HG03097 (cell line): ENCODE results near the gene SCLT1.

Experiments used
- ATAC-seq: cut with Tn5 transposase; IDR thresholded peaks from one replicate; pipeline ENCODE4 v1.9.1; 2021; ENCODE audit not compliant: unreplicated experiment, low FRiP score

Gene SCLT1

DNA sequence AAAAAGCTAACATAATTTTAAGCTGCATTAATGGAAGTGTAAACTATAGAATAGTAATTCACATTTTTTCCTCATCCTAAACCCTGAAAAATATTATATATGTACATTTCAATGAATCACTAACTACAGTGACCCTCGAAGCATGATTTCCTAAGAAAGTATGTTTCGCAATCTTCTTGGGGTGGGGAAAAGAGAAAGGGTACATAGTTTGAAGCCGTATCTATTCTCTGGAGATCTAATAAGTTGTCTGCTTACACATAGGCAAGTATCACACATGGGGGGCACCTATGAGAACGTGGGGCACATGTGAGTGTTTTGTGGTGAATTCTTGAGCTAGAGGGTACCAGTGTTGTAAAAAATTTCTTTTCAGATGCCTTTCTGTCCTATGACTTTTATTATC is 212.7 kb downstream of the SCLT1 start:
- no peak for ATAC-seq

DNA sequence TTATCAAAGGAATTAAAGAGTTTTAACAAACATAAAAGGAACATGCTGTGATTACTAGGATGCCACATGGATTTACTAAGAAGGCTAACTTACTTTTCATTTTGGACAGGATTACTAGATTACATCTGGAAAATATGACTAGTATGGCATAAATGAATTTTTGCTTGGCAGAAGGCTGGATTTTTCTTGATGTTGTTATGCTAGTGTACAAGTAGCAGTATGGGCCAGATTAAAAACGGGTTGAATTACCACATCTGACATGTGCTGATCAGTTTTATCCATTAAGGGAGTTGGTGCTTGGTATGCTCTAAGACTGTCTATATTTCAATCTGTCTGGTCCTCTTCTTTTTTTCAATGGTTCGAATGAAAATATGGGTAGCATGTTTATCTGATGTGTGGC is 213.4 kb downstream of the SCLT1 start:
- no peak for ATAC-seq

DNA sequence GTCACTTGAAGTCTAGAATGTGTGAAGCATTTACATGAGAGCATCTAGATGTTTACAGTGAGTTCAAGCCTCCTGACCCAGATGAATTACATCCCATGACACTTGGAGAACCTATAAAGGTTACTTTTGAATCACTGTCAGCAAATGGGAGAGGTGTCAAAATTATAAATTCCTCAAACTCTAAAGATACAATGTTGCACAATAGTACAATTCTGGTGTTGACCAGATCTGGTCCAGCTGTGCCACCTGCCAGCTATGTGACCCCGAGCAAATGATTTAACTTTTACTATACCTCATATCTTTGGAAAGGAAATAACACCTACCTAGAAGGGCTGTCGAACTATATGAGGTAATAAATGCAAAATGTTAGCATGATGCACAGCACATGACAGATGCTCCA is 214.1 kb downstream of the SCLT1 start:
- ATAC-seq: no peak

DNA sequence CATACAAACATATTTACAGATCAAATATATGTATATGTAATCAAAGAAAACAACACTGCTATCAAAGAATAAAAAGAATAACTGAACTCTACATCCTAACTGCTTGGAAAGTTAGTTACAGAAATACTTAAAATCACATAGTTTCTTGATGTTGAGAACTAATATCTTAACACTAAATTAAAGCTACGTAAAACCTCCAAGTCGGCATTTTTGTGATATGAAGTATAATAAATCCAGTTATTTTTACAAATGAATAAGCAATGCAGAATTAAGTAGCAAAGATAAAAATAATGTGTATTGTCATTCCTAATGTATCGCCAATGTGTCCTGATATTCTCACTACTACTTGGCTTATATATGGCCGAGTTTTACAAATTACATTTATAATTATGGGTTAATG is 215.4 kb downstream of the SCLT1 start:
- no peak for ATAC-seq

DNA sequence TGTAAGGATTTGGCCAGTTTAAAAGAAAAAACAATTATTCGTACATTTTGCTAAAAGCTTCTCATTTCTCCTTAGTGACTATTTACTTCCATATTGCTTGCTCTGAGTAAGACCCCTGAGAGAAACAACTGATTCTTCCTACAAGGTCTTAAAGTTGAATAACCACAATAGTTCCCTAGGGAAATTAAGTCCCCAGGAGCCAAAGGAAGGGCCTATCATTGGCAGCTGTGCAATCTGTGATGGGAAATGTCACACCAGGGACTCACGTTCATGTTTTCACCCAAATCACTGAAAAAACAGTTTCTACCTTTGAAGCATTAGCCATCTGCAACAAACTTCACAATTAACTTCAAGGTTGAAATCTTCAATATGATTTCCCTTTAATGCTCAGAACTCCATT is 217.1 kb downstream of the SCLT1 start:
- no peak for ATAC-seq

DNA sequence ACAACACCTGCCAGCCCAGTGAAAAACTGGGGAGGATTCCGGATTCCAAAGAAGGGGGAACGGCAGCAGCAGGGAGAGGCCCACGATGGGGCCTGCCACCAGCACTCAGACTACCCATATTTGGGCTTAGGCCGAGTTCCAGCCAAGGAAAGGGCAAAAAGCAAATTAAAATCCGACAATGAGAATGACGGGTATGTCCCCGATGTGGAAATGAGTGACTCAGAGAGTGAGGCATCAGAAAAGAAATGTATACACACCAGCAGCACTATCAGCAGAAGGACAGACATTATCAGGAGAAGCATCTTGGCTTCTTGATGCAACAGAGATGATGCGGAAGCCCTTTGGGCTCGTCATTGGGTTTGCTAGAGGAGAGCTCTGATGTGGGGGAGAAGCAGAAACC is 221.4 kb downstream of the SCLT1 start:
- no peak for ATAC-seq

DNA sequence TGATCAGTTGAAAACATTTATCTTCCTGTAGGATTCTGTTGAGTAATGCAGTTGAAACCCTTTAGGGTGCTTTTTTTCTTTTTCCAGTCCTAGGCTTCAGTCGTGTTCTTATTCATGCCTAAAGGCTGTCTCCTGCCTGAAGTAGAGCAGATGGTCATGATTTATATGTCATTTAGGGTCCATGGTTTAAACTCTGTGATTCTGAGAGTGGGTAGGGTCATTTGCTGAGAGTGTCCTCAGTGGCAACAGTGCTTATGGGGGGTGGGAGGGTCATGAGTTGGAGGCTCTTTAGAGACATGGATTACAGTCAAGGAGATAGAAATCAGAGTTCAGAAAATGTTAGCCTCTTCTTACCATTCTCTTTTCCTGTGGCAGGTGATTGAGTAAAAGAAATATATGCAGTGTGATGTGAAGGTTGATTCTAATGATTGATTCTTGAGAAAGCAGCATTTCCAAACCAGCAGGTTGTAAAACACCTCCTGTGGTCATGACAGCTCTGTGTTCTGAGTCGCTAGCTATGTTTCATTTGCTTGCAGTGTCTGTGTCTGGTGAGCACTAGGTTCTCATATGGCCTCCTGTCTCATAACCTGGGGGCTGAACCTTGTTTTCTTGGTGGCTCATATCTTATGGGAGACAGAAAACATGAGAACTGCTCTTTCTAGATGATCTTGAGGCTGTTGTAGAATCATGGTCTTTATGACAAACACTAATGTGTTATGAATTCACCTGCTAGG is 223.4 kb downstream of the SCLT1 start:
- no peak for ATAC-seq

DNA sequence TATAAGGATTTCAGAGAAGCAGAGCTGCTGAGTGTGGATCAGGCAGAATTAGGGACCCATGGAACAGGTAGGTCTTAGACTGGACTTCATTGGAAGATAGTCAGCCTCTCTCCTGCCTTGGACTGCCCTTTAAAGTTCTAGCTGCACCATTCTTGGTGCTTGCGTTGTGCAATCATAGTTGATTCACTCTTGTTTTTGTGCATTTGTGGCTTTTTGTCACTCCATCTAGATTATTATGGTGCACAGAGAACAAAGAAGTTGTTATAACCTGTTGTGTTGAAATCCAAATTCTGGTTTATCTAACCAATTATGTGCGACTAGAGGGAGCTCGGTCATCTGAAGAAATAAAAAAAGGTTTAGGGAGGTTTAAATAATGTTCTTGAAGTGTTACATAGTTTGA is 224.6 kb downstream of the SCLT1 start:
- no peak for ATAC-seq

DNA sequence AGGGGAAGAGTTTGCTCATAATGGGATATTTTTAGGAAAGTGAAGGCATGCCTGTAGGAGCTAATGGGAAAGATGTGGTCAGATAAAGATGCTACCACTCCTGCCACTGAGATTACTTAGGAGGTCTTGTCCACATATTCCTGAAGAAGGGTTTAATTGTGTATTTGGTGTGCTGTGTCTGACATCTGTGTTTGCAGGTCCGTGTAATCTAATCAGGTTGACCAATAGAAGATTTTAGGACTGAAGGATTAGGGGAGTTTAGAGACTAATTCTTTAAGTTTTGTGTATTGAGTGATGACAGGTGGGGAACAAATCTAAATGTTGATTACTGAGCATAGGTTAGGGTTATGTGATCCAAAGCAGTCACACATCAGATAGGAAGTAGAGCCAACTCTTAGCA is 226.6 kb downstream of the SCLT1 start:
- ATAC-seq: no peak

DNA sequence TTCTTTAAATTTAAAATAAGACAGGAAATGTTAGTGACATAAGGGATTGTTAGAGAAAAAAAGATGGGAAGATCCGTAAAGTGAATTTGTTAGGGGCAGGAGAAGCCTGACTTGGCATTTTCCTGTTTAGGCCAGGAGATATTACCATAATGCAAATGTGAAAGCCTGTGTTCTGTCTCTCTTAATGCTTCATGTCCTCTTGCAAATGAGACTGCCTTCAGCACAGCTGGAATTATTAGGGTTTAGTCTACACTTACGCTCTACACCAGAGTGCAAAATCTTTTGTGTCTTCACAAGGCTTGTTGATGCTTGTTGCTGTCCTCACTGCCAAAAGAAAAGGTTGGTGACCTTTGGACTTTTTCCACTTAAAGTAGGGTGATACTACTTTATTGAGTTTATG is 227.1 kb downstream of the SCLT1 start:
- no peak for ATAC-seq

DNA sequence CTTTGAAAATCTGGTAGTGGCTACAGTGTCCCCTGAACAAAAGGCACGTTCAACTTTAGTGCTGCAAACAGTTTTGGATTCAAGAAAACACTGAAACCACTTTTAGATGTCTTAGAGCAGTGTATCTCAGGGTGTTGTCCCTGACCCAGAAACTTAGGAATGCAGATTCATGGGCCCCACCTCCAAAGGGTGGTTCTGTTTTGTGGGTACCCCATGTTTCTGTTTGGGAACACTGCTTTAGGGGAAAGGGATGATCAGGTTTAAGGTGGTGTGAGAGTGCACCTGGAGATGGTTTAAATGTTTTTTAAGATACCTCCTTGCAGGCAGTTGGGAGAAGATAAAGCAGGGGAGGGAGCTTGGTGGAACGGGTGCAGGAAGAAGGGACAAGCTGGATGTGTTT is 228.2 kb downstream of the SCLT1 start:
- ATAC-seq: no peak

DNA sequence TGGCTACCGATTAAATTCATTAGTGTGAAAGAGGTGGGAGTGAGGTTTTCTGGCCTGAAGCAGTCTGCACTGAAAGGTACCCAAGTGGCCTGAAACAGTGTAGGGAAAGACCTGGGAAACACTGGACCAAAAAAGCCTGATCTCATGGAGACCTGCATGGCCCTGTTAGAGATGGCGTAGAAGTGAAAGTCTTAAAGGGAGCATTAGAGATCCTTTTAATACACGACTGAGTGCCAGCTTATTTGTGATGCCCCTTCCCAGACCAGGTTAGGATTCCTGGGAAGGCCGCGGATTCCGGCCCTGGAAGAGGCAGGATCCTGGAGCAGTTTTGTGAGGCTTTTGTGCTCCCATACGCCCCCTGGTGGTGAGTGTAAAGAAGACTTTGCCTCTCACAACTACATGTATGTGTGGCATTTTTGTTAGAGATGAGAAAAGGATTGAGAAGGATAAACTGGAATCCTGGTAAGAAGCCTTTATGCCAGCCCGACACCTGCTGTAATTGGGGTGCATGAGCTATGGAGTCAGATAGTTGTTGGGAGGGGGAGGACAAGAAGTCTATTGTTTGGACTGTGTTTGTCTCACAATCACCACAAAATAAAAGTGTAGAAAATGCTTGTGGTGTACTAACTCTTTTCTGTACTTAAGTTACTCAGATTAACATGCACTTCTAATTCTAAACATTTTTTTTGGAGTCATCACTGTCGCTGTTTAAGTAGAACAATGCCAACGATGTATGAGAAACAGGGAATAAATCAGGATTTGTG is 229.8 kb downstream of the SCLT1 start:
- no peak for ATAC-seq

DNA sequence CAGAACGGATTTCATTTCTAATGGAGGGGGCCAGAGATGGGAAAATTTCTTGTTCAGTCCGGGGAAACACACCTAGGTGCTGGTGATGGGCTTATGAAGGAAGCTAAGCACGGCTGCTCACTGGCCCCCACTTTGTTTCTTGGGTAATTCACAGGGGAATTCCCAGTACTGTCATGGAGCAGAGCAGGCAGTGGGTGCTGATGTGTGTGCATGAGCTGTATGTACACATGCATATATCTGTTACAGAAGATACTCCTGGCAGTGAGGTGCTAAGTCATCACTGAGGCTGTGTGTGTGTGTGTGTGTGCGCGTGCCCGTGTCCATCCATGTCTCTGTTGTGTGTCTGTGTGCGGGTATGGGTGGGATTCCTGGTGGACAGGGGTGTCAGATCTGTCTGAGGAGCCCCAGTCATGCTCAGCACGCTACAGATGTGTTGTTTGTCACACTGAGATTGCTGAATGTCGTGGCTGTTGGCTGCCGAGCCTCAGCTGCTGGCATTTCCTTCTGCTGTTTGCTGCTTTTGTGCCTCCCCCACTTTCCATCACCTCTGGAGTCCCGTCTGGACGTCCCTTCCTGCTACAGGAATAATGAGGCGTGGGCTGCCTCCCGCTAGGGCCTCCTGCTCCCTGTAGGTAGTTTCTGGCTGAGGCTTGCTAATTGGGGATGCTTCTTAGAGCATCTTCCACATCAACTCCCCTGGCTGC is 230.6 kb downstream of the SCLT1 start:
- peak; percentile 42 for ATAC-seq

DNA sequence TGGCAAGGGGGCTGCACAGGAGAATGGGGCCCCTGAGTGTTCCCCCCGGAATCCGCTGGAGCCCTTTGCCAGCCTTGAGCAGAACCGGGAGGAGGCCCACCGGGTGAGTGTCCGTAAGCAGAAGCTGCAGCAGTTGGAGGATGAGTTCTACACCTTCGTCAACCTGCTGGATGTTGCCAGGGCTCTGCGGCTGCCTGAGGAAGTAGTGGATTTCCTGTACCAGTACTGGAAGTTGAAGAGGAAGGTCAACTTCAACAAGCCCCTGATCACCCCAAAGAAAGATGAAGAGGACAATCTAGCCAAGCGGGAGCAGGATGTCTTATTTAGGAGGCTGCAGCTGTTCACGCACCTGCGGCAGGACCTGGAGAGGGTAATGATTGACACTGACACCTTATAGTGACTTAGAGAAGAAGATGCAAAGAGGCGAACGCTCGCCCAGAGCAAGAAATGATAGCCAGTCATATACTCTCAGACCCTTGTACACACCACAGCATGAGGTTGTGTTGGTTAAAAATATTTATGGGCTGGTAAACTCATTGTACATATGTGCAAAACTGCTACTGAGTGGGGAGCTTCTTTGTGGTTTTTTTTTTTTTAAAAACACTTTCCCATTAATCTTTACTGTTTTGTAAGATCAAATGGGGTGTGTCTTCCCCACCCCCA is 231.4 kb downstream of the SCLT1 start:
- no peak for ATAC-seq

DNA sequence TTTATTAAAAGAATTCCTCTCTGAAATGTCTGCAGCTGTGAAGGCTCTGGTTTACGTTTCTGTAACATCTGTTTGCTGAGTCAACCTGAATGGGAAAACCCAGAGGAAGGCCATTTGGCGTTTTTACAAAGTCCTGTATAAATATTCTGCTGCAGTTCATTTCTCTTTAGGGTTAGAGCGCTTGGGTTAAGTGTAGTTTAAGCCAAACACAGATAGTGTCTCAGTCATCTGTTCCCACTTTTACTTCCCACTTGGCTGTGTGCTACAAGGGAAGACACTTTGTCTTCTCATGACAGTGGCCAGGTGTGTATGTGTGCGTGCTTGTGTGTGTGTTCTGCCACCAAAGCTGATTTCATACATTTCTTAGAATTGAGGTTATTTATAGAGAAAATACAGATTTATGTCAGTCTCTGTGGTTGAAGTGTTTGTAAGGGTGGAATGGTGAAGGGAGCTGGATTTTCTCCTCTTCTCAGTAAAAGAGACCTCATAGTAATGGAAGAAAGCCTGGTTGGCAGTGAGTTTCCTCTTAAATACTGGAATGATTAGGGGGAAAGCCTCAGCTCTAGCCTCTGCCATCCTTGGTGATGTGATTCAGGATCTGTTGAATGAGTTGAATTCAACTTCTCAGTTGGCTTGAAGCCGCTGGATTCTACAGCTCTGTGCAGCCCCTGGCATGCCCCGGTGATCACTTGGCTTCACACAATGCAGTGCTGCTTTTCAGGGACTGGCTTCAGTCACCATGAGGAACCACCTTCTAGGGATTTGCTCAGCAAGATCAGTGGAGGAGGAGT is 233.3 kb downstream of the SCLT1 start:
- no peak for ATAC-seq

DNA sequence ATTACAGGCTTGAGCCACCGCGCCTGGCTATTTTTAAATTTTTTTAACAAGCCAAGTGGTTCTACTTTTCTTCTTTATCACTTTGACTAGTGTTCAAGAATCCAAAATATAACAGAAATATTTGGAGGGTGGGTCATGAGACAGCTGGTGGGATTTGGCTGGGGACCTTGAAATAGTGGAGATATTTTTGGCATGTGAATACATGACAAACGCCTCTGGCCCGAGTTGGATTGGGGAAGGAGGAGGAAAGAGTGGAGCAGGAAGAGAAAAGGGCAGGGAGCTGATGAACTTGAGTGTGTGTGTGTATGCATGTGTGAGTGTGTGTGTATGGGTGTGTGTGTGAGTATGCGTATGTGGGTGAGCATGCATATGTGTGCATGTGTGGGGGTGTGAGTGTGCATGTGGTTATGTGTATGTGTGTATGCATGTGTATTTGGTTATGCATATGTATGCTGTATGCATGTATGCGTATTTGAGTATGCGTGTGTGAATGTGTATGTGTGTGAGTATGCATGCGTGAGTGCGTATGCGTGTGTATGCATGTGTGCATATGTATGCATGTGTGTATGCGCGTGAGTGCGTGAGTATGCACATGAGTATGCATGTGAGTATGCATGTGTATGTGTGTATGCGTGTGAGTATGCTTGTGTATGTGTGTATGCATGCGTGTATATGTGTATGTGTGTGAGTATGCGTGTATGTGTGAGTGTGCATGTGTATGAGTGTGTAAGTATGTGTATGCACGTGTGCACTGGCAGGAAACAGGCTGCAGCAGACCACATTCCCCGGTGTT is 234.3 kb downstream of the SCLT1 start:
- no peak for ATAC-seq

DNA sequence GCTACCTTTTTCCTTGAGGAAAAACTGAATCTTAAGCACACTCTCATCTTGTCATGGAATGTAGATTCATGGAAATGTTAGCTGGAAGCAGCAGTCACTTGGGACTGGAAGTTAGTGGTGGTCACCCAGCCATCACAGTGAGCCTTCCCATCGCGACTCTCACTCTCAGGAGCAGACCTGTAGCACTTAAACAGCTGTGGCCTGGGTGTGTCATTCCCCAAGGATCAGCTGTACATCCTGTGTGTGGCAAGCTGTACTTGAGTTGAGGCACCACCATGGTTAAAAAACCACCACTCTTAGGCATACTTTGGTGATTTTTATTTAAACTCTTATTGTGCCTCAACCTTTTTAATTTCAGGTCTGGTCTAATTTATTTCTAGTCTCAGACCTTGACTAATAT is 237.1 kb downstream of the SCLT1 start:
- ATAC-seq: no peak

DNA sequence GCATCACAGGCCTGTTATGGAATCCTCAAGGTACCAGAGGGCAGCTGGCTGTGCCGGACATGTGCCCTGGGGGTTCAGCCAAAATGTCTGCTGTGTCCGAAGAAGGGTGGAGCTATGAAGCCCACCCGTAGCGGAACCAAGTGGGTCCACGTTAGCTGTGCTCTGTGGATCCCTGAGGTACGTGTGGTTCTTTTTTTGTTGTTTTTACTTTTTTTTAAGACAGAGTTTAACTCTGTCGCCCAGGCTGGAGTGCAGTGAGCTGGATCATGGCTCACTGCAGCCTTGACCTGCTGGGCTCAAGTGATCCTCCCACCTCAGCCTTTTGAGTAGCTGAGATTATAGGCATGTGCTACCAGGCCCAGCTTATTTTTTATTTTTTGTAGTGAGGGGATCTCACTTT is 237.7 kb downstream of the SCLT1 start:
- ATAC-seq: no peak

DNA sequence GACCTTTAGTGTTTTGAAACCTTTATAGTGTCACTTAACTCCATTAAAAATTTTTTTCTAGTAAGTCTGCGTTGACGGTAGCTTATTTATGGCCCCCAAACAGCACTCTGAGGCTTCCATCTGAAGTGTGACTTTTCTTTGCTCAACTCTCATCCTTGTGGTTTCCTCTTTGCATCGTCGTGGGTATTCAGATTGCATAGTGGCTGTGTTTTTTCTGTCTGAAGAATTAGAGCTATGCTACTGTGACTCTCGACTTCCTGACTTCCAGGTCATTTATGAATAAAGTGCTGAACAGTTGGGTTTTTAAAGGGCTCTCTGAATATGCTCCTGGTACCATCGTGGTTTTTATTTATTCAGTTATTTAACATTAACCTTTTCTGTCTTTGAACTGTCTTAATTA is 238.9 kb downstream of the SCLT1 start:
- ATAC-seq: peak; percentile 67

DNA sequence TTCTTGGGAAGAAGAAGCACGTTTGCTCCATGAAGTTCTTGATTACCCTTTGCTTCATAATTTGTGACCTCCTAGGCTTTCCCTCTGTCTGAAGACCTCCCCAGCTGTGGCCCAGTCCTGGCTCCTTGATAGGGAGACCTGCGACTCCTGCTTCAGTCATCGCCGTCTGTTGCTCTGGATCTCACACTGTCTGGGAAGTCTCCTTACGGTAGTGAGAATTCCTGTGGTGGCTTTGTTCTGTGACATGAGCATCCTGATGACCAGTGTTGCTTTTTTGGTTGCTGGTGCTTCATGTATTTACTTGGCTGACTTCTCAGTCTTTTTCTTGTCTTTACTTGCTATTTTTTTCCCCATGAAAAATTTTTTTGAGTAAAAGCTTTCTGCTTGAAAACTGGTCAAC is 239.6 kb downstream of the SCLT1 start:
- no peak for ATAC-seq
